ENCODE data around the gene S100A9. TPM values are rescaled to one million over a fixed set of nuclear protein-coding genes. Genes with fewer than 3 reads are reported as not detected.

Gene S100A9
- total RNA-seq, 4 donors from 2014 or later = 436 to 2,200 (median 573) TPM

DNA sequence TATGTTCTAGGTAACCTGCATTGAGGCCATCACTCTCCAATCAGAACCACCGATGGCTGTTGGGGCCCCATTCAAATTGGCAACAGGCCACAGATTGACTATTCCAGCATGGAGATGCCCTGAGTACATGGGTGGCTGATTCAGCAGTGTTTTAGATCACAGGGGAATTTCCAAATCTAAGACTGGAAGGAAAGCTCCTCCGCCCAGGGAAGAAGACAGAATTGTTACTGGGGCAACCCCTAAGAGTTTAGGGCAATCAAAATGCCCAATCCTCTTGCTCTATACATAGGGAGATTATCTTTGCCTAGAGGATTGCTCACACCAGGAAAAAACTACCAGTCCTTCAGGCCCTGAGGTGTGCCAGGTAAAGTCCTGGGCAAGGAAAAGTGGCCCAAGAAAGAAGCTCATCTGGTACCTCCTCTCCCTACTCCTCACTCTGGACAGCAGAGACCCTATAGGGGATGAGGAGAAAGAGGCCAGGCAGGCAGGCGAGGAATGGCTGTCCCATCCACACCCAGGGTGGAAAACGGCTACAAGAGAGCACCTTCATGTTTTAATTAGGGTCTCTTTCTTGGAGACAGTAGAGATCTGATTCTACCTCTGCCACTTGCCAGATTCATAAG lies 27.4 kb downstream of the S100A9 start:
- ATAC-seq (ENCODE audit: low FRiP score) = no peak
- TF ChIP-seq, protein P1, sequence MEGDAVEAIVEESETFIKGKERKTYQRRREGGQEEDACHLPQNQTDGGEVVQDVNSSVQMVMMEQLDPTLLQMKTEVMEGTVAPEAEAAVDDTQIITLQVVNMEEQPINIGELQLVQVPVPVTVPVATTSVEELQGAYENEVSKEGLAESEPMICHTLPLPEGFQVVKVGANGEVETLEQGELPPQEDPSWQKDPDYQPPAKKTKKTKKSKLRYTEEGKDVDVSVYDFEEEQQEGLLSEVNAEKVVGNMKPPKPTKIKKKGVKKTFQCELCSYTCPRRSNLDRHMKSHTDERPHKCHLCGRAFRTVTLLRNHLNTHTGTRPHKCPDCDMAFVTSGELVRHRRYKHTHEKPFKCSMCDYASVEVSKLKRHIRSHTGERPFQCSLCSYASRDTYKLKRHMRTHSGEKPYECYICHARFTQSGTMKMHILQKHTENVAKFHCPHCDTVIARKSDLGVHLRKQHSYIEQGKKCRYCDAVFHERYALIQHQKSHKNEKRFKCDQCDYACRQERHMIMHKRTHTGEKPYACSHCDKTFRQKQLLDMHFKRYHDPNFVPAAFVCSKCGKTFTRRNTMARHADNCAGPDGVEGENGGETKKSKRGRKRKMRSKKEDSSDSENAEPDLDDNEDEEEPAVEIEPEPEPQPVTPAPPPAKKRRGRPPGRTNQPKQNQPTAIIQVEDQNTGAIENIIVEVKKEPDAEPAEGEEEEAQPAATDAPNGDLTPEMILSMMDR (IDR thresholded peaks at IDR 0.05) = no peak
- DNase-seq (ENCODE audit: low spot score) = no peak

DNA sequence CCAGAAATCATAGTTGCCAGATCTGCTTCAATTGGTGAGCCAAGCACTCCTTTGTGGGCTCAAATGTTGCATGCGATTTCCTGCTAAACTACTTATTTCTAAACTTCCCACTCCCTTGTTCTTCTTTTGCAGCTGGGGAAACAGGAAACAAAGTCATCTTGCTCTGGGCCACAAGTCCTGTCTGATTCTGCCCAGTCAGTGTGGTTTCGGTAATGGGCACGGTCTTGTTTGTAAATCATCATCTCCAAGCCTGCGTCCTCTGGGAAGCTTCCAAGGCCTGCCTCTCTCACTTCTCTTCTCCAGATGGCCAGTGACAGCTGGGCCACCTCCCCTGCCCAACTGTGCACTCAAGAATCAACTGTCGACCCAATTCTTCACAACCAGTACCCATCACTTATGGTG lies 28.8 kb downstream of the S100A9 start:
- ATAC-seq (ENCODE audit: low FRiP score) = peak; percentile 4
- no peak for DNase-seq (ENCODE audit: low spot score)
- TF ChIP-seq, protein P1 (IDR thresholded peaks at IDR 0.05) = no peak

DNA sequence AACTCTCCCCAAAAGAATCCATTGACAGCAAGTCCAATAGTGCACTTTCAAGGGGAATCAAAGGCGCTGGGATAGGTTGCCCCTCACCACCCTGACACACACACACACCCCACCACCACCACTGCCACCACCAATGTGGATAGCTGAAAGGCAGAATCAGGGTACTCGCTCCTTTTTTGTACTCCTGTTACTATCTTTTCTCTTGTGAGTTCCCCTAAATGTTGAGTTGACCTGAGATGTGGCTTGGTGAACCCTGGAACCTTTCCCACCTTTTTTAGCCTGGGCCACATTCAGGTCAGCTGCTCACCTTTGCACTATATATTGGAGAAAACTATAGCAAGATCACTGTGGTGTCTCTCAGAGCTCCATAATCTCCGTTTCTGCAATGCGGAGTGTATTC lies 29.3 kb downstream of the S100A9 start:
- TF ChIP-seq, protein P1 (IDR thresholded peaks at IDR 0.05) = no peak
- no peak for DNase-seq (ENCODE audit: low spot score)
- ATAC-seq (ENCODE audit: low FRiP score) = no peak

DNA sequence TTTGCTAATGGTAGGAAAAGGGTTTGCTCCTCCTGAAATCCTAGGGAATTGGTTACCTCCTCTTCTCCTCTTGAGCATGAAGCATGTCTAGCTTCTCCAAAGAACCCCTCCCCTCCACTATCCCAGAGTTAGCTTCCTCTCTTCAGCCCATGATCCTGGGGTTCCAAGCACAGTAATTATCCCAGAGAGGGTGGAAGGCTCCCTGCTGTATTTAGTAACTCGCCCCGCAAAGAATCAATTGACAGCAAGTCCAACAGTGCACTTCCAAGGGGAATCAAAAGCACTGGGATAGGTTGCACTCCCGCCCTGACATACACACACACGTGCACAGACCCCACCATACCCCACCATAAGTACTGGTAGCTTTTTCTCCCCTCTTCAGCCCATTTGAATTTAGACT lies 30.1 kb downstream of the S100A9 start:
- ATAC-seq (ENCODE audit: low FRiP score) (no peak), DNase-seq (ENCODE audit: low spot score) (no peak)
- TF ChIP-seq, protein P1 (IDR thresholded peaks at IDR 0.05) = no peak

DNA sequence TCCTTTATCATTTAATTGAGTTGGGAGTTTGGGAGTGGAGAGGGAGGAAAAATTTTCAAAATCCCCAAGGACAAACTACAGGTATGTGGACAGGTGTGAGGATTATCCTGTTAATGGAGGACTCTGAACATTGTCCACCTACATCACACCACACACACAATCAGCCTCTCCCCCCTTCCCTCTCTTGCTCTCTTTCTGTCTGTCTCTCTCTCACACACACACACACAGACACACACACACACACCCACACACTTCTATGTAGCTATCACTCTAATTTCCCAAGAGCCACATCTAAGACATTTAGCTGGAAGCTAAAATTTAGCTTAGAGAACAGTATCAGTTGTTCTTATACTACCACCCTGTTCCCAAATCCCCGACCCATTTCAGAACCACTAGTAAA lies 31.7 kb downstream of the S100A9 start:
- DNase-seq (ENCODE audit: low spot score) = no peak
- TF ChIP-seq, protein P1 (IDR thresholded peaks at IDR 0.05) = no peak
- no peak for ATAC-seq (ENCODE audit: low FRiP score)

DNA sequence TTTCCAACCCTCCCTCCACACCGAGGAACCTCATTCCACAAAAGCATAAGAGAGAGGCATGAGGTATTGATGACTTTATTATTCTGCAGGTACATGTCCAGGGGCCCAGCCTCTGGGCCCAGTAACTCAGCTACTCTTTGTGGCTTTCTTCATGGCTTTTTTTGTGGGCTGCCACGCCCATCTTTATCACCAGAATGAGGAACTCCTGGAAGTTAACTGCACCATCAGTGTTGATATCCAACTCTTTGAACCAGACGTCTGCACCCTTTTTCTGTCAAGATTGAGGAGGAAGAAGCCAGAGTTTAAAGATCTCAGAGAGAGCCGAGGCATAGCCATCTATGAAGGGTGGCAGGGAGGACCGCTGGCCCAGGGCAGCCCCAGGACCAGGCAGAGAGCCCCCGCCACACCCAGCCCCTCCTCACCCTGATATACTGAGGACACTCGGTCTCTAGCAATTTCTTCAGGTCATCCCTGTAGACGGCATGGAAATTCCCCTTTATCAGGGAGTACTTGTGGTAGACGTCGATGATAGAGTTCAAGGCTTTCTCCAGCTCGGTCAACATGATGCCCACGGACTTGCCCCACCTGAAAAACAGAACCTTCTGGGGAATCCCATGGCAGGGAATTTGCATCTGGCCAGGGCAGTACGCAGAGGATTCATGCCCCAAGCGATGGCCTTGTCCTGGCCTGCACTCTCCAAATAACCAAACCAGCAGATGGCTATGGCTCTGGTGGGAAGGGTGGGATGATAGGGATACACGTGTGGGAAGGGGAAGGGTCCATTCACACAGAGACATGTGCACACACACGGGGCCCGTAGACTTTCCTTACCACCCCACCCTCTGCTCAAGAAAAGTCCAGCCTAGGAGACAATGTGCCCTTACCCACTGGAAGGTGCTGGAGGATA lies 32.6 kb downstream of the S100A9 start:
- ATAC-seq (ENCODE audit: low FRiP score) (no peak), DNase-seq (ENCODE audit: low spot score) (no peak)
- TF ChIP-seq, protein P1 (IDR thresholded peaks at IDR 0.05) = no peak
